NB4 (cell line): ENCODE measurements around the gene MLYCD.

ENCODE experiments used
- MYC ChIP-seq: IDR thresholded peaks from 2 replicates; pipeline ENCODE4 v1.6.1; 2011; ENCODE audit warnings: low read depth, low read length
- TF ChIP-seq, protein P1 (sequence below): IDR thresholded peaks from one replicate; pipeline ENCODE4 v1.5.1; 2012; ENCODE audit warnings: low read depth, low read length
- TF ChIP-seq, protein P2 (sequence below): IDR thresholded peaks from 2 replicates; pipeline ENCODE4 v1.6.1; 2011; ENCODE audit warnings: low read depth, low read length

DNA sequence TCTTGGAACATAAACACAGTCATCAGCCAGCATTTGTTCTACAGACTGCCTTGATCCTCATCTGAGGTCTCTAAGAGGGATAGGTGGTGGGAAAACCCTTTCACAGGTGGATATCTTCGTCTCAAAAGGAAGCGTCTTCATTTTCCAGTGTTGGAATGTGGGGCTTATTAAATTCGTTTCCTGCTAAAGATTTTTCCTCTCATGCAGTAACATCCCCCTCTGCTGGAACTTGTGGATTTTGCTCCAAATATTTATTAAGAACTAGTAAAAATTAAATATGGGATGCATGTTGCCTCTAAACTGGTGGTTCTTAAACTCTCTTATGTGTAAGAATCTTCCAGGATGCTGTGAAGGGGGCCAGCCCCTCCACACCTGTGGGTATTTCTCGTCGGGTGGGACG, 20.1 kb upstream of the MLYCD start:
- TF ChIP-seq, protein P1, sequence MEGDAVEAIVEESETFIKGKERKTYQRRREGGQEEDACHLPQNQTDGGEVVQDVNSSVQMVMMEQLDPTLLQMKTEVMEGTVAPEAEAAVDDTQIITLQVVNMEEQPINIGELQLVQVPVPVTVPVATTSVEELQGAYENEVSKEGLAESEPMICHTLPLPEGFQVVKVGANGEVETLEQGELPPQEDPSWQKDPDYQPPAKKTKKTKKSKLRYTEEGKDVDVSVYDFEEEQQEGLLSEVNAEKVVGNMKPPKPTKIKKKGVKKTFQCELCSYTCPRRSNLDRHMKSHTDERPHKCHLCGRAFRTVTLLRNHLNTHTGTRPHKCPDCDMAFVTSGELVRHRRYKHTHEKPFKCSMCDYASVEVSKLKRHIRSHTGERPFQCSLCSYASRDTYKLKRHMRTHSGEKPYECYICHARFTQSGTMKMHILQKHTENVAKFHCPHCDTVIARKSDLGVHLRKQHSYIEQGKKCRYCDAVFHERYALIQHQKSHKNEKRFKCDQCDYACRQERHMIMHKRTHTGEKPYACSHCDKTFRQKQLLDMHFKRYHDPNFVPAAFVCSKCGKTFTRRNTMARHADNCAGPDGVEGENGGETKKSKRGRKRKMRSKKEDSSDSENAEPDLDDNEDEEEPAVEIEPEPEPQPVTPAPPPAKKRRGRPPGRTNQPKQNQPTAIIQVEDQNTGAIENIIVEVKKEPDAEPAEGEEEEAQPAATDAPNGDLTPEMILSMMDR = peak; percentile 33
- no peak for TF ChIP-seq MYC
- TF ChIP-seq, protein P2, sequence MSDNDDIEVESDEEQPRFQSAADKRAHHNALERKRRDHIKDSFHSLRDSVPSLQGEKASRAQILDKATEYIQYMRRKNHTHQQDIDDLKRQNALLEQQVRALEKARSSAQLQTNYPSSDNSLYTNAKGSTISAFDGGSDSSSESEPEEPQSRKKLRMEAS = no peak
